ENCODE results near the gene SCP2D1.
"Not testable (repeated sequence)": the region's sequence is repeated elsewhere in the genome, so short reads cannot be mapped to it uniquely, and the experiment has no call there.

The SCP2D1 gene

GRCh38 chr20:18813483-18813882 is at the start of gene SCP2D1:
SCP2D1 (plus strand) TSS chr20:18813783; CDS start chr20:18813816, 33 bp downstream.
- no peak for DNase-seq (ENCODE audit: low read depth in 2 of 2, low spot score in 1 of 2)

- no peak for DNase-seq (ENCODE audit: low read depth in 2 of 2, low spot score in 1 of 2)
Observed at GRCh38 chr20:18767676-18768075, 45.9 kb upstream of the SCP2D1 start.

GRCh38 chr20:18773566-18773965 is 40.0 kb upstream of the SCP2D1 start:
- DNase-seq (ENCODE audit: low read depth in 2 of 2, low spot score in 1 of 2), result no peak

GRCh38 chr20:18774207-18774606 is 39.4 kb upstream of the SCP2D1 start:
- no peak for DNase-seq (ENCODE audit: low read depth in 2 of 2, low spot score in 1 of 2)

GRCh38 chr20:18775633-18776032 is 38.0 kb upstream of the SCP2D1 start:
- no peak for DNase-seq (ENCODE audit: low read depth in 2 of 2, low spot score in 1 of 2)

GRCh38 chr20:18778690-18779392 is 34.7 kb upstream of the SCP2D1 start:
- no peak for DNase-seq (ENCODE audit: low read depth in 2 of 2, low spot score in 1 of 2)

- DNase-seq (ENCODE audit: low read depth in 2 of 2, low spot score in 1 of 2), result no peak
Observed at GRCh38 chr20:18780385-18781130, 33.0 kb upstream of the SCP2D1 start.

GRCh38 chr20:18781509-18781908 is 32.1 kb upstream of the SCP2D1 start:
- no peak for DNase-seq (ENCODE audit: low read depth in 2 of 2, low spot score in 1 of 2)

GRCh38 chr20:18783385-18783959 is 30.1 kb upstream of the SCP2D1 start:
- DNase-seq (ENCODE audit: low read depth in 2 of 2, low spot score in 1 of 2), result no peak

GRCh38 chr20:18787046-18787445 is 26.5 kb upstream of the SCP2D1 start:
- not testable (repeated sequence) for DNase-seq (ENCODE audit: low read depth in 2 of 2, low spot score in 1 of 2)

GRCh38 chr20:18788021-18788420 is 25.6 kb upstream of the SCP2D1 start:
- no peak for DNase-seq (ENCODE audit: low read depth in 2 of 2, low spot score in 1 of 2)

GRCh38 chr20:18790787-18791186 is 22.8 kb upstream of the SCP2D1 start:
- DNase-seq (ENCODE audit: low read depth in 2 of 2, low spot score in 1 of 2), result no peak

GRCh38 chr20:18793625-18794427 is 19.8 kb upstream of the SCP2D1 start:
- peak; percentile 57 to 72 for DNase-seq (ENCODE audit: low read depth in 2 of 2, low spot score in 1 of 2)

- no peak for DNase-seq (ENCODE audit: low read depth in 2 of 2, low spot score in 1 of 2)
Observed at GRCh38 chr20:18794428-18794787, 19.2 kb upstream of the SCP2D1 start.

GRCh38 chr20:18795366-18795765 is 18.2 kb upstream of the SCP2D1 start:
- DNase-seq (ENCODE audit: low read depth in 2 of 2, low spot score in 1 of 2), result no peak

- DNase-seq (ENCODE audit: low read depth in 2 of 2, low spot score in 1 of 2), result no peak
Observed at GRCh38 chr20:18796282-18796833, 17.2 kb upstream of the SCP2D1 start.

GRCh38 chr20:18801516-18801915 is 12.1 kb upstream of the SCP2D1 start:
- DNase-seq (ENCODE audit: low read depth in 2 of 2, low spot score in 1 of 2), result no peak

- no peak for DNase-seq (ENCODE audit: low read depth in 2 of 2, low spot score in 1 of 2)
Observed at GRCh38 chr20:18802012-18802634, 11.5 kb upstream of the SCP2D1 start.

- no peak for DNase-seq (ENCODE audit: low read depth in 2 of 2, low spot score in 1 of 2)
Observed at GRCh38 chr20:18805881-18806280, 7.7 kb upstream of the SCP2D1 start.

GRCh38 chr20:18808712-18809111 is 4.9 kb upstream of the SCP2D1 start:
- no peak for DNase-seq (ENCODE audit: low read depth in 2 of 2, low spot score in 1 of 2)

GRCh38 chr20:18811186-18811585 is 2.4 kb upstream of the SCP2D1 start:
- no peak for DNase-seq (ENCODE audit: low read depth in 2 of 2, low spot score in 1 of 2)
